GM18502 (cell line): ENCODE measurements around the gene CAPNS1.
"Not testable (repeated sequence)": the region's sequence is repeated elsewhere in the genome, so short reads cannot be mapped to it uniquely, and the experiment has no call there.

ENCODE experiments used
- ATAC-seq: cut with Tn5 transposase; IDR thresholded peaks from one replicate; pipeline ENCODE4 v1.9.1; 2021; ENCODE audit warnings: mild to moderate bottlenecking; ENCODE audit not compliant: unreplicated experiment, poor library complexity

CAPNS1 gene

GRCh38 chr19:36144624-36145023 lies 4.8 kb downstream of the CAPNS1 start:
- no peak for ATAC-seq

- ATAC-seq, result no peak
Measured at GRCh38 chr19:36149673-36150406, 10.0 kb downstream of the CAPNS1 start.

- no peak for ATAC-seq
Measured at GRCh38 chr19:36150586-36150985, 10.7 kb downstream of the CAPNS1 start.

GRCh38 chr19:36151144-36152018 lies 11.5 kb downstream of the CAPNS1 start:
- ATAC-seq, result no peak

- no peak for ATAC-seq
Measured at GRCh38 chr19:36152019-36152351, 12.1 kb downstream of the CAPNS1 start.

GRCh38 chr19:36152352-36153091 lies 12.7 kb downstream of the CAPNS1 start, which contains the start of gene COX7A1:
Gene COX7A1 (minus strand): TSS chr19:36152447. CDS start chr19:36152407, 40 bp downstream.
- no peak for ATAC-seq

- ATAC-seq, result no peak
Measured at GRCh38 chr19:36153126-36153525, 13.3 kb downstream of the CAPNS1 start.

- ATAC-seq, result no peak
Measured at GRCh38 chr19:36160821-36161596, 21.1 kb downstream of the CAPNS1 start.

GRCh38 chr19:36163813-36164212 lies 23.9 kb downstream of the CAPNS1 start:
- ATAC-seq, result no peak

- ATAC-seq, result no peak
Measured at GRCh38 chr19:36169084-36169760, 29.4 kb downstream of the CAPNS1 start.

GRCh38 chr19:36172852-36173251 lies 33.0 kb downstream of the CAPNS1 start:
- no peak for ATAC-seq

- ATAC-seq, result not testable (repeated sequence)
Measured at GRCh38 chr19:36173846-36174245, 34.0 kb downstream of the CAPNS1 start.

- ATAC-seq, result not testable (repeated sequence)
Measured at GRCh38 chr19:36179077-36179476, 39.2 kb downstream of the CAPNS1 start.

GRCh38 chr19:36182612-36183244 lies 42.9 kb downstream of the CAPNS1 start:
- no peak for ATAC-seq

- ATAC-seq, result no peak
Measured at GRCh38 chr19:36183245-36183628, 43.4 kb downstream of the CAPNS1 start.

- ATAC-seq, result not testable (repeated sequence)
Measured at GRCh38 chr19:36186722-36187121, 46.9 kb downstream of the CAPNS1 start.

- no peak for ATAC-seq
Measured at GRCh38 chr19:36196249-36196648, 56.4 kb downstream of the CAPNS1 start.

GRCh38 chr19:36198119-36198518 lies 58.3 kb downstream of the CAPNS1 start:
- ATAC-seq, result no peak
